DOHH2 (cell line): ENCODE results near the gene CCHCR1.

Source experiments
- EZH2phosphoT487 ChIP-seq: fragments of 200-600 bp; sonication (generic); IDR thresholded peaks from 2 replicates; pipeline ENCODE4 v1.6.1; 2017; ENCODE audit warnings: borderline replicate concordance, mild to moderate bottlenecking, antibody characterized with exemption, low read length, moderate library complexity, mixed read lengths
- TF ChIP-seq, protein P1 (sequence below): fragments of 200-600 bp; sonication (generic); IDR thresholded peaks from one replicate; pipeline ENCODE4 v1.5.1; 2014; ENCODE audit warnings: antibody characterized with exemption, mild to moderate bottlenecking, low read depth, low read length; ENCODE audit not compliant: poor library complexity, severe bottlenecking

GRCh38 chr6:31170600-31170881 is 12.9 kb upstream of the CCHCR1 start, which contains the start of gene POU5F1:
- TF ChIP-seq, protein P1, sequence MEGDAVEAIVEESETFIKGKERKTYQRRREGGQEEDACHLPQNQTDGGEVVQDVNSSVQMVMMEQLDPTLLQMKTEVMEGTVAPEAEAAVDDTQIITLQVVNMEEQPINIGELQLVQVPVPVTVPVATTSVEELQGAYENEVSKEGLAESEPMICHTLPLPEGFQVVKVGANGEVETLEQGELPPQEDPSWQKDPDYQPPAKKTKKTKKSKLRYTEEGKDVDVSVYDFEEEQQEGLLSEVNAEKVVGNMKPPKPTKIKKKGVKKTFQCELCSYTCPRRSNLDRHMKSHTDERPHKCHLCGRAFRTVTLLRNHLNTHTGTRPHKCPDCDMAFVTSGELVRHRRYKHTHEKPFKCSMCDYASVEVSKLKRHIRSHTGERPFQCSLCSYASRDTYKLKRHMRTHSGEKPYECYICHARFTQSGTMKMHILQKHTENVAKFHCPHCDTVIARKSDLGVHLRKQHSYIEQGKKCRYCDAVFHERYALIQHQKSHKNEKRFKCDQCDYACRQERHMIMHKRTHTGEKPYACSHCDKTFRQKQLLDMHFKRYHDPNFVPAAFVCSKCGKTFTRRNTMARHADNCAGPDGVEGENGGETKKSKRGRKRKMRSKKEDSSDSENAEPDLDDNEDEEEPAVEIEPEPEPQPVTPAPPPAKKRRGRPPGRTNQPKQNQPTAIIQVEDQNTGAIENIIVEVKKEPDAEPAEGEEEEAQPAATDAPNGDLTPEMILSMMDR = no peak
- TF ChIP-seq EZH2phosphoT487 = no peak
